Measurements from ENCODE around the gene KRT3. TPM values are rescaled to one million over a fixed set of nuclear protein-coding genes. Genes with fewer than 3 reads are reported as not detected.
"Not testable (repeated sequence)": the region's sequence is repeated elsewhere in the genome, so short reads cannot be mapped to it uniquely, and the experiment has no call there.

The KRT3 gene
- total RNA-seq, 1 donor from 2014 or later: not detected

GRCh38 chr12:52798003-52798670 lies 2.2 kb upstream of the KRT3 start:
- H3K36me3 ChIP-seq (ENCODE audit: control insufficient read depth in 3 of 3, insufficient read depth in 3 of 3, low read length in 3 of 3): no peaks in the 10 kb centered on the region
- H3K27me3 ChIP-seq (ENCODE audit: control insufficient read depth in 3 of 3, insufficient read depth in 3 of 3, low read length in 3 of 3): peaks cover 5 to 10% (median 8%) of the 10 kb centered on the region in 3 donors
- no peaks in the 10 kb centered on the region for H3K9me3 ChIP-seq (ENCODE audit: control insufficient read depth in 3 of 3, low read length in 3 of 3)
- H3K27ac ChIP-seq (ENCODE audit: low read depth, low read length): no peak overlapping the region
- no peak overlapping the region for H3K9ac ChIP-seq (ENCODE audit: low read depth in 1 of 3, low read length in 3 of 3)
- H3K4me1 ChIP-seq (ENCODE audit: control insufficient read depth in 3 of 3, insufficient read depth in 3 of 3, low read length in 3 of 3): no peaks in the 10 kb centered on the region
- H3K4me3 ChIP-seq (ENCODE audit: low read length in 3 of 3): no peak overlapping the region

- Histone ChIP-seq H3K4me1 (ENCODE audit: control insufficient read depth in 3 of 3, insufficient read depth in 3 of 3, low read length in 3 of 3) (no peaks in the 10 kb centered on the region), H3K4me3 (ENCODE audit: low read length in 3 of 3) (no peak overlapping the region), H3K27me3 (ENCODE audit: control insufficient read depth in 3 of 3, insufficient read depth in 3 of 3, low read length in 3 of 3) (peaks cover 5 to 10% (median 8%) of the 10 kb centered on the region in 3 donors), H3K27ac (ENCODE audit: low read depth, low read length) (no peak overlapping the region), H3K9me3 (ENCODE audit: control insufficient read depth in 3 of 3, low read length in 3 of 3) (no peaks in the 10 kb centered on the region), H3K36me3 (ENCODE audit: control insufficient read depth in 3 of 3, insufficient read depth in 3 of 3, low read length in 3 of 3) (no peaks in the 10 kb centered on the region), H3K9ac (ENCODE audit: low read depth in 1 of 3, low read length in 3 of 3) (no peak overlapping the region)
Observed at GRCh38 chr12:52797529-52797894, 1.6 kb upstream of the KRT3 start.

GRCh38 chr12:52796839-52797528 lies 1.1 kb upstream of the KRT3 start:
- Histone ChIP-seq H3K9me3 (ENCODE audit: control insufficient read depth in 3 of 3, low read length in 3 of 3) (no peaks in the 10 kb centered on the region), H3K27me3 (ENCODE audit: control insufficient read depth in 3 of 3, insufficient read depth in 3 of 3, low read length in 3 of 3) (peaks cover 5 to 12% (median 10%) of the 10 kb centered on the region in 3 donors), H3K27ac (ENCODE audit: low read depth, low read length) (no peak overlapping the region), H3K36me3 (ENCODE audit: control insufficient read depth in 3 of 3, insufficient read depth in 3 of 3, low read length in 3 of 3) (no peaks in the 10 kb centered on the region), H3K4me3 (ENCODE audit: low read length in 3 of 3) (no peak overlapping the region), H3K4me1 (ENCODE audit: control insufficient read depth in 3 of 3, insufficient read depth in 3 of 3, low read length in 3 of 3) (no peaks in the 10 kb centered on the region), H3K9ac (ENCODE audit: low read depth in 1 of 3, low read length in 3 of 3) (no peak overlapping the region)

GRCh38 chr12:52796429-52796794 lies 495 bp upstream of the KRT3 start:
- H3K27me3 ChIP-seq (ENCODE audit: control insufficient read depth in 3 of 3, insufficient read depth in 3 of 3, low read length in 3 of 3): peaks cover 10 to 18% (median 12%) of the 10 kb centered on the region in 3 donors

GRCh38 chr12:52795332-52795674 lies 614 bp downstream of the KRT3 start:
- not testable (repeated sequence) for H3K36me3 ChIP-seq (ENCODE audit: control insufficient read depth in 3 of 3, insufficient read depth in 3 of 3, low read length in 3 of 3); H3K9ac ChIP-seq (ENCODE audit: low read depth in 1 of 3, low read length in 3 of 3); H3K4me1 ChIP-seq (ENCODE audit: control insufficient read depth in 3 of 3, insufficient read depth in 3 of 3, low read length in 3 of 3); H3K27ac ChIP-seq (ENCODE audit: low read depth, low read length); H3K4me3 ChIP-seq (ENCODE audit: low read length in 3 of 3); H3K9me3 ChIP-seq (ENCODE audit: control insufficient read depth in 3 of 3, low read length in 3 of 3)
- H3K27me3 ChIP-seq (ENCODE audit: control insufficient read depth in 3 of 3, insufficient read depth in 3 of 3, low read length in 3 of 3): peaks cover 21 to 29% (median 22%) of the 10 kb centered on the region in 3 donors

More at GRCh38 chr12:52796429-52796794, 495 bp upstream of the KRT3 start:
- Histone ChIP-seq H3K27ac (ENCODE audit: low read depth, low read length) (no peak overlapping the region), H3K4me1 (ENCODE audit: control insufficient read depth in 3 of 3, insufficient read depth in 3 of 3, low read length in 3 of 3) (no peaks in the 10 kb centered on the region), H3K9me3 (ENCODE audit: control insufficient read depth in 3 of 3, low read length in 3 of 3) (no peaks in the 10 kb centered on the region), H3K36me3 (ENCODE audit: control insufficient read depth in 3 of 3, insufficient read depth in 3 of 3, low read length in 3 of 3) (no peaks in the 10 kb centered on the region), H3K9ac (ENCODE audit: low read depth in 1 of 3, low read length in 3 of 3) (no peak overlapping the region), H3K4me3 (ENCODE audit: low read length in 3 of 3) (no peak overlapping the region)

GRCh38 chr12:52794479-52795331 lies 1.2 kb downstream of the KRT3 start:
- Histone ChIP-seq H3K9ac (ENCODE audit: low read depth in 1 of 3, low read length in 3 of 3) (no peak overlapping the region), H3K4me1 (ENCODE audit: control insufficient read depth in 3 of 3, insufficient read depth in 3 of 3, low read length in 3 of 3) (no peaks in the 10 kb centered on the region), H3K9me3 (ENCODE audit: control insufficient read depth in 3 of 3, low read length in 3 of 3) (no peaks in the 10 kb centered on the region), H3K27ac (ENCODE audit: low read depth, low read length) (no peak overlapping the region), H3K4me3 (ENCODE audit: low read length in 3 of 3) (no peak overlapping the region), H3K36me3 (ENCODE audit: control insufficient read depth in 3 of 3, insufficient read depth in 3 of 3, low read length in 3 of 3) (no peaks in the 10 kb centered on the region), H3K27me3 (ENCODE audit: control insufficient read depth in 3 of 3, insufficient read depth in 3 of 3, low read length in 3 of 3) (peaks cover 25 to 35% (median 26%) of the 10 kb centered on the region in 3 donors)

GRCh38 chr12:52792185-52793029 lies 3.5 kb downstream of the KRT3 start:
- Histone ChIP-seq H3K27me3 (ENCODE audit: control insufficient read depth in 3 of 3, insufficient read depth in 3 of 3, low read length in 3 of 3) (peaks cover 32 to 46% (median 38%) of the 10 kb centered on the region in 3 donors), H3K9me3 (ENCODE audit: control insufficient read depth in 3 of 3, low read length in 3 of 3) (no peaks in the 10 kb centered on the region)

GRCh38 chr12:52791271-52792184 lies 4.4 kb downstream of the KRT3 start:
- Histone ChIP-seq H3K9me3 (ENCODE audit: control insufficient read depth in 3 of 3, low read length in 3 of 3) (no peaks in the 10 kb centered on the region), H3K4me3 (ENCODE audit: low read length in 3 of 3) (no peak overlapping the region), H3K36me3 (ENCODE audit: control insufficient read depth in 3 of 3, insufficient read depth in 3 of 3, low read length in 3 of 3) (no peaks in the 10 kb centered on the region), H3K27ac (ENCODE audit: low read depth, low read length) (no peak overlapping the region), H3K4me1 (ENCODE audit: control insufficient read depth in 3 of 3, insufficient read depth in 3 of 3, low read length in 3 of 3) (no peaks in the 10 kb centered on the region), H3K27me3 (ENCODE audit: control insufficient read depth in 3 of 3, insufficient read depth in 3 of 3, low read length in 3 of 3) (peaks cover 32 to 46% (median 38%) of the 10 kb centered on the region in 3 donors), H3K9ac (ENCODE audit: low read depth in 1 of 3, low read length in 3 of 3) (no peak overlapping the region)

More at GRCh38 chr12:52792185-52793029, 3.5 kb downstream of the KRT3 start:
- no peak overlapping the region for H3K9ac ChIP-seq (ENCODE audit: low read depth in 1 of 3, low read length in 3 of 3)
- H3K4me3 ChIP-seq (ENCODE audit: low read length in 3 of 3): no peak overlapping the region
- no peaks in the 10 kb centered on the region for H3K4me1 ChIP-seq (ENCODE audit: control insufficient read depth in 3 of 3, insufficient read depth in 3 of 3, low read length in 3 of 3)
- no peaks in the 10 kb centered on the region for H3K36me3 ChIP-seq (ENCODE audit: control insufficient read depth in 3 of 3, insufficient read depth in 3 of 3, low read length in 3 of 3)
- H3K27ac ChIP-seq (ENCODE audit: low read depth, low read length): no peak overlapping the region

All from skeletal muscle tissue (tissue), 4 donors.